HG02870 (cell line): ENCODE measurements around the gene GMPPA.

Source experiments
- ATAC-seq: cut with Tn5 transposase; IDR thresholded peaks from one replicate; pipeline ENCODE4 v1.9.1; 2021; ENCODE audit warnings: mild to moderate bottlenecking, moderate library complexity; ENCODE audit not compliant: unreplicated experiment

GMPPA gene

DNA sequence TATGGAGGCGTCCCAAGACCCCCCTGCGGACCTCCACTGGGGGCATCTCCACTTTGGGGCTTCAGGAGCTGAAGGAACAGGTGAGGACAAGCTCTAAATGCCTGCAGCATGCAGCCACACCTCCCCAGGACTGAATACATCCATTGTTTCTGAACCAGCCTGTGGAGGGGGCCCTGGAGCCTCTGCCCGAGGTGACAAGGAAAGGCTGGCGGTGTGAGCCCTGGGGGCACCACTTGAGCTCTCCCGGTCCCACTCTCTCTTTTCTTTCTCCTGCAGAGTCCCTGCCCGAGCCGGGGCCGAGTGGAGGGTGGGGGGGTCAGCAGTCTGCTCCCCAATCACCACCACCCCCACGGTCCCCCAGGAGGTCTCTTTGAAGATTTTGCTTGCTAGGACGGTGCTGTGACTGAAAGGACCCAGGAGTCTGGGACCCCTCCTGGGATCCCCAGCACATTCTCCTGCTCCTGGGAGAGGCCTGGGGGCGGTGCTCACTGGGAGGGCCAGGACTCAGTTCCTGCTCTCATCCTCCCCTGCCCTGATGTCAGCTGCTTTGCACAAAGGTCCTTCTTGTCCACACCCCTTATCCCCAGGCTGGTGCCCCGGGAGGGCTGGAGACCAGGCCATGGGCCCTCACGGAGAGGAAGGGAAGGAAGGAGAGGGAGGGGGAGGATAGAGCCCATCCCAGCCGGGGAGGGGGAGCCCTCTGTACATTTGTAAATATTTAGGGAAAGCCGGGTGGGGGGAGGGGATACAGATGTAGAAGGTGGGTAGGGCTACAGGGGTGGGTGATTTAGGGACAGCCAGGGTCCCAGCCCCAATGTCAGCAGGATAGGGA is 39.2 kb downstream of the GMPPA start:
- no peak for ATAC-seq

DNA sequence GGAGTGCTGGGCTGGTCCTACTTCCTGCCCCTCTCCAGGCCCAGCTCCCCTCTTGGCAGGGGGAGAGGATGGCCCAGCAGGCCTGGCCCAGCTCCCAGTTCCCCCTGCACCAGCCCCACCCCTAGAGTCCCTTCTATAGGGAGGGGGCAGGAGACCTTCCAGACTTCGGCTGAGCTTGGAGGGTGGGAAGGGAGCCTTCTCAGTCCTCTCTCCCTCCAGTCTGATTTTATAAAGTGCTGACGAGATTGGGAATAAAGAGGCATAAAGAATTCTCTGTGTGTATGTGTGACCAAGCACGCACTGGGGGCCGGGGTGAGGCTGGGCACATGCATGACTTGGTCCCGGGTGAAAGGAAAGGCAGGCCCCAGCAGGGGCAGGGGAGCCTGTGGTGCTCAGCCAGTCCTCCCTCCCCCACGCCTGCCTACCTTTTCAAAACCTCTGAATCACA is 39.8 kb downstream of the GMPPA start:
- ATAC-seq = no peak

DNA sequence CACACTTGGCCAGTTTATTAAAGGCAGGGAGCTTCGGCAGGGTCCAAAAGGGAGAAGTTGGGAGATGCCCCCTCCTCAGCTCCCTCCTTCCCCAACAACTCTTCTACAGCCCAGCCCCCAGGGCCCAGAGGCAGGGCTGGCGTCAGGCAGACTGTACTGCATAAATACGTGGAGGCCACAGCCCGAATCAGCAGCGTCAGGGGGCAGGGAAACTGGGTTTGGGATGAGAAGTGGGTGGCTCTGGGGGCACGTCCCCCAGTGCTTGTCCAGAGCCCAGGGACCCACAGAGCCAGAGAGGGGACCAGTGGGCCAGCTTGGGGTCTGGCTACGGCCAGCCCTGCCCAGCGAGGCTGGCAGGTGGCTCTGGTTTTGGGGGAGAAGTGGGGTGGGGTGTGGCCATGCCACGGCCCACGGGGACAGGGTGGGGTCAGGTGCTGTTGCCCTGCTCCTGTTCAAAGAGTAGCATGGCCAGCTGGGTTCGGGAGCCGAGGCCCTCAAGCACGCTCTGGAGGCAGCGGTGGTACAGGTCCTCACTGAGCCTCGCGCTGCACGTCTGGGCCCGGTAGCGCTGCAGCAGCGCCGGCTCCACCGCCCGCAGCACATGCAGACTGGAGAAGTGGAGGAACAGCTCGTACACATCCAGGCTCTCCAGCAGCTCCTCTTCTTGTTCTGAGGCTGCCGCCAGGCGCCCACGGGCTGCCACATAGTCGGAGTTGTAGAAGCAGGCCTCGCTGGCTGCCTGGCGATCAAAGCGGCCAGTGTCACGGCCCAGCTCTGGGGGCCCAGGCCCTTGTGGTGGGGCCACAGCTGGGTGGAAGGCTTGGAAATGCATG is 40.5 kb downstream of the GMPPA start:
- no peak for ATAC-seq

DNA sequence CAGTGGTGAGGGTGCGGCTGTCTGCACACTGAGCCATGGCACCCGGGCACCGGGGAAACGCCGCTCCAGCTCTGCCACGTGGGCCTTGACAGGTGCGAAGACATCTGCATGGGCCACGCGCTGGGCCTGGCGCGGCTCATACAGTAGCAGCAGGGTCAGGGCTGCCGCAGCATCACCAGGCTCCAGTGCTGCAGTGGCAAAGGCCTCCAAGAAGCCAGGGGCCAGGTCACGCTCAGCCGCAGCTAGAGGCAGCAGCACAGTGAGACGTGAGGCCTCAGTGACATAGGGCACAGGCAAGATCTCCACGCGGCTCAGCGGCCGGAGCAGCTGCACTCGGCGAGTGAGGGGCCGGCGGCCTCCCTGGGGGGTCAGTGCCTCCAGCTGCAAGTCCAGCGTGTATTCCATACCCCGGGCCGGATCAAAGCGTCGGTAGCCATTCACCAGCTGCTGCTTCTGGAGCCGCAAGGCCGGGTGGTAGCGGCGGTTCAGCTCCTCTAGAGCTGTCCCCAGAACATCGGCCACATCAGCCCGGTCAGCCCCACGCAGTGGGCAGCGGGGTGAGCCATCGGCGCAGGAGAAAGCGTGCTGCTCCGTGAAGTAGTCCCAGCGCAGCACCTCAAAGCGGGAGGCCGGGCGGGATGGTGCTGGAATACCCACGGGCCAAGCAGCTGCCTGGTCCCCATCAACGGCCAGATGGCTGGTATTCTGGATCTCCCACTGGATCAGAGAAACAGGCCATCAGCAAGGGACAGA is 41.4 kb downstream of the GMPPA start:
- ATAC-seq = no peak

DNA sequence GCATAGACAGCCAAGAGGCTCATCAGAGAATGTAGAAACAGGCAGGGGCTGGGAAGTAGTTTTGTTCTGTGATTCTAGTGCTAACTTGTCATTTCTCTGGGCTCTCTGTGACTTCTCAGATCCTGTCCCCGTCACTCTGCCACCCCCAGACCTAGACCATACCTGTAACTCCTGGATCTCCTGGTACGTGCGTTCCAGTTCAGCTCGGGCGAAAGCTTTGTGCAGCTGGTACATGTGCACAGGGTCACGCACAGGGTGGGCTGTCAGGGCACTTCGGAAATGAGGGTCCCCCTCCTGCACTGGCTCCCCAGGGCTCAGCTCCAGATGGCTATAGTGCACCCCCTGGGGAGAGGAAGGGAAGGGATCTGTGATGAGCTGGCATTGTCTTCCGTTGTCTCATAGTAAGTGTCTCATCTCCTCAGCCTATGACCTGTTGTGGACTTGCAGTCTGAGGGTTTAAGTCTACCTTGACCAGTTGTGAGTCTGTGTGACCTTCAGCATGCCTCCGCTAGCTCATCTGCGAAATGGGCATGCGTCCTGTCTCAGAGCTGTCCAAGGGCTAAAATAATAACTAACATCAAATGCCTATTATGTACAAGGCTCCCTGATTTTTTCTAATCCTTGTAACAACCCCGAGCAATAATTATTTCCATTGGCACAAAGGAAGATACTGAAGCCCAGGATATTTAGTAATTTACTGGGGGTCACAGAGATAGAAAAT is 42.3 kb downstream of the GMPPA start:
- no peak for ATAC-seq

DNA sequence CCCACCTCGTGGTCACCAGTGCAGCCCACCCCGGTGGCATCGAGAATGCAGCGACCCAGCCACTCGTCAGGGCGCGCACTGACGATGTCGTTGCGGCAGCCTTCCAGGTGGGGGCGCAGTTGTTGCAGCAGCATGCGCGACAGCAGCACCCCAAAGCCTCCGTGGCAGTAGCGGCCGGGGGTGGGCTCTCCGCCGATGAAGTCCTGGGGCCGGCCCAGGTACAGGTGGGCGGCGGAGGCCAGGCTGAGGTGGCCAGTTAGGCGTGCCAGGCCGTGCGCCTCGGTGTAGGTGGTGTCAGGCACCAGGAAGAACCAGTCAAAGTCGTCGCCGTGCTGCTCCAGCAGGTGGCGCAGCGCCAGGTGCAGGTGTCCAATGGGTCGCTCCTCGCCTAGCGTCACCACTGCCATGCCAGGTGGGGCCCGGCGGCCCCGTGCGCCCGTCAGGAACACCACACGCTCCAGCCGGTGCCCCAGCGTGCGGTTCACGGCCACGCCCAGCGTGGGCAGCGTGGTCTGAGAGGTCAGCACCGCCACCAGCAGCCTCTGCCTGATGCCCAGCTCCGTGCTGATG is 43.0 kb downstream of the GMPPA start:
- ATAC-seq = peak; percentile 40

DNA sequence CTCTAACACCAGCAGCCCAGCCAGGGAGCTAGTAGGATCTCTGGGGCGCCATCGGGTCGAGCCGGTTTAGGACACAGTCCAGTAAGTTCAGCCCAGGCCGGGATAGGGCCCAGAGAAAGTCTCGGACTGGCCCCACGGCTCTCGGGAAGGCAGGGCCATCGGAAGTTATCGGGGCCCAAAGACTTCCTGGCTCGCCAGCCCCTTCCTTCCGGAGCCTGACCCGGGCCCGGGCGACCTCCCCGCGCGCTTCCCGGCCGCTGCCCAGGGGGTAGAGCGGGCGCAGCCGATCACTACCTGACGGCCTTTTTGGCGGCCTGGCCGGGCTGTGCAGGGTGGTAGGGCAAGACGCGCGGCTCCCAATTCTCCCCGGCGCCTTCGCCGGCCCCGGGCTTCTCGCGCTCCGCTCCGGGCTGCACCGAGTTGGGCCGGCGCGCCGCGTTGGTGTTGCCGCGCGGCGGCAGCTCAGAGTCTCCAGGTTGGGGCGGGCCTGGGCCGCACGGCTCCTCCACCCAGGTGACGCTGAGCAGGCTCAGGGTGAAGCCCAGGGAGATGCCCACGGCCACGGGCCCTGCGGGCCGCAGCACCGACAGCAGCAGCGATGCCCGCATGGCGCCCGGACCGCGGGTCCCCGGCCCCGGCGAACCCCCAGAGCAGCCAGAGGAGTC is 44.4 kb downstream of the GMPPA start:
- ATAC-seq = peak; percentile 29

DNA sequence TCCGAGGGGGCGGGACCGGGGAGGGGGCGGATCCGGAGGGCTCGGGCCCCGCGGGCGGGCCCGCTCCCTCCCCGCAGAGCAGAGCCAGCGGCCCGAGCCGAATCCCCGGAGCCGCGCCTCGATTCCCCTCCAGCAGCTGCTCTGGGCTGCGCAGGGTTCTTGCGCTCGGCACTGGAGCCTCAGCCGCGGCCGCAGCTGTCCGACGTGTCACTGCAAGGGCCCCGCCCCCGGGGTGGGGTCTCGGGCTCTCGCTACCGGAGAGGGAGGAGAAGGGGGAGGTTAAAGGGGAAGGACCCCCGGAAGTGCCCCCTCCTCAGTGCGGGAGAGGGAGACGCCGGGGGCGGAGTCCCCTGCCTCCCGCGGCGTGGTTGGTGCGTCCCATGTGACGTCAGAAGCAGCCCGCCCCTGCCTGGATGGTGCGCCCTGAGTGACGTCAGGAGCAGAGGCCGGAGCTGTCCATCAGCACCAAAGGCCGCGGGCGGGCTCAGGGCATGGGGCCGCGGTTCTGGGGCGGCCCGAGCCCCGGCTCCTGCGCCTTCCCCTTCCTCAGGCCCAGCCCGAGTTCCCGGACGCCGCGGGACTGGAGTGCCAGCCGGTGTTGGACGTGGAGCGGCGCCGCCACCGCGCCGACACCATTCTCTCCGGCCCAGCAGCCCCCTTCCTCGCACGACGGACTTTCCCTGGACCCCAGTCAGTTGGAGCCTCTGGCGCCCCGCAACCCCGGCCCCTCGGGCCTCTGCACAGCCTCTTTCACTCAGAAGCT is 45.1 kb downstream of the GMPPA start, which contains the start of the genes CHPF and TMEM198:
Gene CHPF (minus strand): TSS at position 214 of the 763 bp plus-strand sequence. CDS start 271 bp downstream, outside the sequence.
Gene TMEM198 (plus strand): TSS at position 433 of the 763 bp plus-strand sequence. CDS start 700 bp downstream, outside the sequence.
- ATAC-seq = peak; percentile 72

DNA sequence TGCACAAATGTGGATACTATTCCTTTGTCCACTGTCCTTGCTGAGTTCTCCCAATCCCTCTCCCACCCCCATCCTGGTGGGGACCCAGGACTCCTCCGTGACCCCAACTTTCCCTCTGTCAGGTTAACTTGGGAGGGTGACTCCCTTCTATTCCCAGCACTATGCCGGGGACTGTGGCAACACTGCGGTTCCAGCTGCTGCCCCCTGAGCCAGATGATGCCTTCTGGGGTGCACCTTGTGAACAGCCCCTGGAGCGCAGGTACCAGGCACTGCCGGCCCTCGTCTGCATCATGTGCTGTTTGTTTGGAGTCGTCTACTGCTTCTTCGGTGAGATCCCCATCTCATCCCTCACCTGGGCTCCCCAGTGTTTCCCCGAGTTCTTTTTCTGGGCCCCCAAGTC is 45.9 kb downstream of the GMPPA start:
- ATAC-seq = no peak

DNA sequence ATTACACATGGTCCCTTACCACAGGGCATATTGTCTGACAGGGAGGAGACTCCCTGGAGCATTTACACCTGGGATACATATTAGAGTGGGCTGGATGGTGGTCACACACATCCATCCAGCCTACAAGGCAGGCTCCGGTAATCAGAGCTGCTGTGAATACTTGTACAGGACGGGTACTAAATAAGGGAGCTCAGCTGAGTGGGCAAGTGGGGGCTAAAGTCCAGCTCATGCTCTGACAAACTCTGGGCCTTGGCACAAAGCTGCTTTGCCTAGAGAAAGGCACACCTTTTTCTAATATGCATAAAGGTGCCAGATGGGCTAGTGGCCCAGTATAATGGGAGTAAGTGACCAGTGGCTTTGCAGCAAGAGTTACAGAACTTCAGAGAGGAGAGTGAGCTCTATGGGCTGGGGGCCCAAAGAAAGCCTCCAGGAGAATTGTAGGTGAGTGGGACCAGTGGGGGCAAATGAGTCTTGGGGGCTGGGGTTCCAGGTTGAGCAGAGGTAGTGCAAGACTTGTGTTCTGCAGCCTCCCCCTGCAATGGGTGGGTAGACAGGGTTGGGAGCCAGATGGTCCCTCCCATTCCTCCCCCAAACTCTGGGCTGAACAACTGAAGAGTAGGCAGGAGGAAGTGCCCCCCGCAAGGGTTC is 46.7 kb downstream of the GMPPA start:
- no peak for ATAC-seq

DNA sequence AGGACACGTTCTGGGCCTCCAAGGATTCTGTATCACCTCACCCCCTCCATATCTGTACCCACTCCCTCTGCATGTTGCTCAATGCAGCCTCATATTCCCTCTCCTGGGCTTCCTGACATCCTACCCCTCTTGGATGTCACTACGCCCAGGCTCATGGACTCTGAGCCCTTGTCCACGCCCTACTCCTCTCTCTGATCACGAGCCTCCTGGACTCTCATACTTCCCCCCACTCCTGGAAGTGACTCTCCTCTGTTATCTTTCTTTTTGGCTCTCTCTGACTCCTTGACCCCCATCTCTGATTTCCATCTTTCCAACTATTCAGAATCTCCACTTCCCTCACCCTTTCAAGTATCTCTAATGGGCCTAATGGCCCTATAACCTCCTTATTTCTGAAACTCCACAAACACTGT is 47.3 kb downstream of the GMPPA start:
- no peak for ATAC-seq

DNA sequence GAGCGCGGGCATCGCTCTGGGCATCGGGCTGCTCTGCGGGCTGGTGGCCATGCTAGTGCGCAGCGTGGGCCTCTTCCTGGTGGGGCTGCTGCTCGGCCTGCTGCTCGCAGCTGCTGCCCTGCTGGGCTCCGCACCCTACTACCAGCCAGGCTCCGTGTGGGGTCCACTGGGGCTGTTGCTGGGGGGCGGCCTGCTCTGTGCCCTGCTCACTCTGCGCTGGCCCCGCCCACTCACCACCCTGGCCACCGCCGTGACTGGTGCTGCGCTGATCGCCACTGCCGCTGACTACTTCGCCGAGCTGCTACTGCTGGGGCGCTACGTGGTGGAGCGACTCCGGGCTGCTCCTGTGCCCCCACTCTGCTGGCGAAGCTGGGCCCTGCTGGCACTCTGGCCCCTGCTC is 48.9 kb downstream of the GMPPA start:
- no peak for ATAC-seq

DNA sequence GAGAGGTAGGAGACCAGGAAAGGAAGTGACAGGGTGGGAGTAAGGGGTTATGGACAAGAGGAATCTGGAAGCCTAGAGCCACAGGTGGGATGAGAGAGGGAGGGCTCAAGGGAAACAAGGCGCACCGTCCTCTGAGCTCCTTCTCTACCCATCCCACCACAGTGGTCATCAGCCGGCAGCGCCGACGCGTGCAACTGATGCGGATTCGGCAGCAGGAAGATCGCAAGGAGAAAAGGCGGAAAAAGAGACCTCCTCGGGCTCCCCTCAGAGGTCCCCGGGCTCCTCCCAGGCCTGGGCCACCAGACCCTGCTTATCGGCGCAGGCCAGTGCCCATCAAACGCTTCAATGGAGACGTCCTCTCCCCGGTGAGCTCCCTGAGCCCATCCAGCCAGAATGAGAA is 50.3 kb downstream of the GMPPA start:
- no peak for ATAC-seq

DNA sequence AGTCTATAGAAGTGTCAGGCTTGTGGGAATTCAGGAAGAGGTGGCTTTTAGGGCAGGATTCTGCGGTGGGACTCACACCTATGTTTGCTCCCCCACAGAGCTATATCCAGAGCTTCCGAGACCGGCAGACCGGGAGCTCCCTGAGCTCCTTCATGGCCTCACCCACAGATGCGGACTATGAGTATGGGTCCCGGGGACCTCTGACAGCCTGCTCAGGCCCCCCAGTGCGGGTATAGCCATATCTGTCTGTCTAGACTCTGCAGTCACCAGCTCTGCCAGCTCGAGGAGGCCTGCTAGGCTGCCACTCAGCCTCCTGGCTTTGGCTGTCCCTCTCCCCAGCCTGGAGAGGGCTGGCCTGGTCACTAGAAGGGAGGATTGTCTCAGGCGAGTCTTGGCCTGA is 50.9 kb downstream of the GMPPA start:
- ATAC-seq = no peak

DNA sequence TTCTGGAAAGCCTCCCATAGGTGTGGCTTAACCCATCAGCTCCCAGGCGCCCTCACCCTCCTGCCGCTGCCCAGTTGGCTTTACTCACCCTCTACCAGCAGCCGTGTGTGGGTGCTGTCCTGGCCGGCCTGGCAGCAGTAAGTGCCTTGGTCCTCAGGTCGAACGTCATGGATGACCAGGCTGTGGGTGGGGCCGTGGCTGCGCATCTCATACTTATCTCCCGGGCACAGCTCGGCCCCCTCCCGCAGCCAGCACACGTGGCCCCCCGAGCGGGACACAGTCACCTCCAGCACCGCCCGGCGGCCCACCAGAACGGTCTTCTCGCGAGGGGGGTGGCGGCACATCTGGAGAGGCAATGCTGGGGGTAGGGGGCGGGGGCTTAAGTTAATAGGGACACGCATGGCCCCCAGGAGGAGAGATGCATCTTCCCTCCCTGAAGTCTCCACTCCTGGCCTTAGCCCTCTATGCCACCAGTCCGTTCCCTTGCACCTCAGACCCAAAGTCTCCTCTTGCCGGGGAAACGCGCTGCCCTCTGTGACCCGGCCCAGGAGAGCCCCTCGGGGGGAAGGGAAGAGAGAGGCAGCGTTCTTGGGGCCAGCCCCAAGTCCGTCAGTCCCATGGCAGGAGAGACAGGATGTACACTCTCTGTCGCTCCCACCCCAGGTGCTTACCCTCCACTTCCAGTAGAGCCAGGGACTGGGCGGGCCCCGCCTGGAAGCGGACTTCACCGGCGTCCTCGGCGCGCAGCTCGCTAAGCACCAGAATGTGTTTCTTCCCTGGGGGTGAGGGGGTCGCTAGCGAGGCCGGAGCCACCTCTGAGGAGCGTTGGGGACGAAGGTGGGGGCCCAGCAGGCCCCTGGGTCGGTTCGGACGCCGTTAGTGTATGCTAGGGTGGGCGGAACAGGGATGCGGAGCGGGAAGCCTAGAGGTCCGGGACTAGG is 53.0 kb downstream of the GMPPA start:
- peak; percentile 15 for ATAC-seq

DNA sequence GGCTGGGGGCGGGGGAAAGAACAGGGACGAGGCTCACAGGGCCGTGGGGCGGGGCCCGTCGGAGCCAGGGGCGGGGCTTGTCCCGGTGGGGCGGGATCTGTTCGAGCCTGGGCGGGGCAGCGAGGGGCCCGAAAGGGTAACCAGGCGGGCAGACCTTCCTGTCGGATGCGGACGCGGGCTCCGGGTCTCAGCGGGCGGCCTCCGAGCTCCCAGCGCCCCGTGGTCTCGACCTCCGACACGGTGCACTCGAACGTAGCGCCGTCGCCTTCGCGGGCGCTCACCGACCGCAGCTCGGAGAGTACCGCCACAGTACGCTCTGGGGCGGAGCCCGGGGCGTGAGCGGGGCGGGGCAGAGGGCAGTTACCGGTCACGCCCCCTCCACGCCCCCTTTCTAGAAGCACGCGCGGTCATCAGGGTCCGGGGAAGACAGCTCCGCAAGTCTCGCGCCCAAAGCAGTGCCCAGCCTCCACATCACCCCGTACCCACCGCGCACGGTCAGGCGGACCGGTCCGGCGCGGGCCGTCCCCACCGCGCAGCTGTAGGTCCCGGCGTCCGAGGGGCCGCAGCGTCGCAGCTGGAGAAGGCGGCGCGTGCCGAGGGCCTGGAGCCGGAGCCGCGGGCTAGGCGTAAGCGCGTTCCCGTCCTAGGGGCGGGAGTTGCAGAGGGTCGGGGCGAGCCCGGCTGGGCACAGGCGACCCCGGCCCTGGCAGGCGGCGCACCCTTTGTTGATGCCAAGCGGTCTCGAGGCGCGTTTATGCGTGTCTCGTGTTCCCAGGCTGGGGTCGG is 53.9 kb downstream of the GMPPA start:
- peak; percentile 92 for ATAC-seq

DNA sequence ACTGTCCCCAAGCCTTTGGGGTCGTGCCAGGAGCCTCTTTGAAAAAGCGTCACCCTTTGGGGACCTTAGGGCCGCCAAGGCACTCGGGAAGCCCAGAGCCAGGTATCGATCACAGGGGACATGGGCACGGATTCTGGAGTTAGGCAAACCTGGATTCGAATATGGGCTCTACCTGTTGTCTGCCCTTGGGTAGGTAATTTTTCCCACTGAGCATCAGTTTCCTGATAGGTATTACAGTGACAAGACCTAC is 54.4 kb downstream of the GMPPA start:
- ATAC-seq = no peak
